GM23338 (cell line): Measurements from ENCODE around the gene SERPINA3. TPM values are rescaled to one million over a fixed set of nuclear protein-coding genes. Genes with fewer than 3 reads are reported as not detected.

Source experiments
- ATAC-seq: fragments of 200-7000 bp; cut with Tn5 transposase; 3 replicates; pipeline ENCODE4 v1.9.1; 2020
- DNase-seq: peaks from one replicate; pipeline ENCODE4 v3.0.0-alpha.2; 2015; ENCODE audit warnings: low spot score
- H2AFZ ChIP-seq: fragments of 200-600 bp; sonication (generic); 2 replicates; pipeline ENCODE4 v1.8.0; 2016; ENCODE audit warnings: antibody characterized with exemption, mild to moderate bottlenecking, moderate library complexity
- H3F3A ChIP-seq: fragments of 200-600 bp; sonication (generic); replicated peaks from 2 replicates; pipeline ENCODE4 v1.8.0; 2017; ENCODE audit warnings: antibody characterized with exemption, mixed run types, low read depth
- H3K27ac ChIP-seq: fragments of 200-600 bp; sonication (generic); 2 replicates; pipeline ENCODE4 v1.6.1; 2016; ENCODE audit warnings: low read depth
- H3K27me3 ChIP-seq: fragments of 200-600 bp; sonication (generic); 2 replicates; pipeline ENCODE4 v1.8.0; 2016; ENCODE audit warnings: mild to moderate bottlenecking, mixed run types, moderate library complexity; ENCODE audit not compliant: insufficient read depth
- H3K36me3 ChIP-seq: fragments of 200-600 bp; sonication (generic); 2 replicates; pipeline ENCODE4 v1.8.0; 2016; ENCODE audit warnings: mild to moderate bottlenecking; ENCODE audit not compliant: insufficient read depth
- H3K4me1 ChIP-seq: fragments of 200-600 bp; sonication (generic); 2 replicates; pipeline ENCODE4 v1.8.0; 2016; ENCODE audit warnings: mild to moderate bottlenecking, moderate library complexity; ENCODE audit not compliant: insufficient read depth
- H3K4me2 ChIP-seq: fragments of 200-600 bp; sonication (generic); 2 replicates; pipeline ENCODE4 v1.7.1; 2017; ENCODE audit warnings: mixed run types
- H3K4me3 ChIP-seq: fragments of 200-600 bp; sonication (generic); 2 replicates; pipeline ENCODE4 v1.6.1; 2016; ENCODE audit warnings: mixed run types
- H3K79me2 ChIP-seq: fragments of 200-600 bp; sonication (generic); replicated peaks from 2 replicates; pipeline ENCODE4 v1.8.0; 2017; ENCODE audit warnings: mild to moderate bottlenecking; ENCODE audit not compliant: insufficient read depth
- H3K9me2 ChIP-seq: fragments of 200-600 bp; sonication (generic); 2 replicates; pipeline ENCODE4 v1.8.0; 2017; ENCODE audit not compliant: insufficient read depth
- H4K20me1 ChIP-seq: fragments of 200-600 bp; sonication (generic); replicated peaks from 2 replicates; pipeline ENCODE4 v1.8.0; 2017; ENCODE audit warnings: mild to moderate bottlenecking; ENCODE audit not compliant: insufficient read depth
- H3K27ac Mint-ChIP-seq: 2 replicates; pipeline ENCODE4 v1.8.0; 2020; ENCODE audit warnings: inconsistent platforms, mild to moderate bottlenecking, moderate library complexity, mixed read lengths
- H3K27me3 Mint-ChIP-seq: 3 replicates; pipeline ENCODE4 v1.8.0; 2022; ENCODE audit warnings: low read depth, mild to moderate bottlenecking, moderate library complexity, mixed read lengths, inconsistent platforms; ENCODE audit not compliant: insufficient read depth, poor library complexity
- H3K36me3 Mint-ChIP-seq: 3 replicates; pipeline ENCODE4 v1.8.0; 2021; ENCODE audit warnings: low read depth, mild to moderate bottlenecking, inconsistent platforms, moderate library complexity, mixed read lengths
- H3K4me1 Mint-ChIP-seq: 3 replicates; pipeline ENCODE4 v1.8.0; 2020; ENCODE audit warnings: mild to moderate bottlenecking, inconsistent platforms, mixed read lengths
- H3K4me3 Mint-ChIP-seq: 3 replicates; pipeline ENCODE4 v1.8.0; 2021; ENCODE audit warnings: moderate library complexity, mild to moderate bottlenecking, inconsistent platforms, mixed read lengths
- H3K9me3 Mint-ChIP-seq: 3 replicates; pipeline ENCODE4 v1.8.0; 2020; ENCODE audit warnings: moderate library complexity, mild to moderate bottlenecking, inconsistent platforms, mixed read lengths
- CREB1 ChIP-seq: fragments of 250-450 bp; sonication (Bioruptor Pico); IDR thresholded peaks from 2 replicates; pipeline ENCODE4 v1.5.0; 2020; ENCODE audit warnings: low read depth, mild to moderate bottlenecking, moderate library complexity
- CTCF ChIP-seq, 2 experiments: fragments of 200-600 bp in 1 of 2; sonication (generic) in 1 of 2; conservative IDR thresholded peaks; 2 replicates each; pipeline versions ENCODE4 v1.5.1 to v1.6.1; 2016 to 2017; ENCODE audit warnings: antibody characterized with exemption in 2 of 2, low read depth in 2 of 2, mild to moderate bottlenecking in 2 of 2, moderate library complexity in 1 of 2
- ETS1 ChIP-seq: IDR thresholded peaks from 2 replicates; pipeline ENCODE4 v1.6.1; 2016; ENCODE audit warnings: antibody characterized with exemption
- EZH2 ChIP-seq: fragments of 200-600 bp; sonication (generic); IDR thresholded peaks from one replicate; pipeline ENCODE4 v1.8.0; 2017; ENCODE audit warnings: antibody characterized with exemption, mild to moderate bottlenecking, low read depth; ENCODE audit not compliant: unreplicated experiment
- EZH2phosphoT487 ChIP-seq: fragments of 200-600 bp; sonication (generic); IDR thresholded peaks from one replicate; pipeline ENCODE4 v1.8.1; 2018; ENCODE audit warnings: antibody characterized with exemption; ENCODE audit not compliant: unreplicated experiment
- JUNB ChIP-seq: IDR thresholded peaks from one replicate; pipeline ENCODE4 v1.6.1; 2016; ENCODE audit warnings: antibody characterized with exemption; ENCODE audit not compliant: unreplicated experiment
- NANOG ChIP-seq: IDR thresholded peaks from 2 replicates; pipeline ENCODE4 v1.6.1; 2016; ENCODE audit warnings: antibody characterized with exemption, borderline replicate concordance
- POLR2AphosphoS5 ChIP-seq: IDR thresholded peaks from 2 replicates; pipeline ENCODE4 v1.6.1; 2016; ENCODE audit warnings: antibody characterized with exemption, low read depth
- REST ChIP-seq: IDR thresholded peaks from one replicate; pipeline ENCODE4 v1.6.1; 2018; ENCODE audit warnings: antibody characterized with exemption; ENCODE audit not compliant: unreplicated experiment
- STAT1 ChIP-seq: IDR thresholded peaks from one replicate; pipeline ENCODE4 v1.6.1; 2016; ENCODE audit warnings: antibody characterized with exemption; ENCODE audit not compliant: unreplicated experiment
- ZNF114 ChIP-seq: fragments of 250-450 bp; sonication (Bioruptor Pico); IDR thresholded peaks from 2 replicates; pipeline ENCODE4 v1.5.0; 2020; ENCODE audit warnings: mild to moderate bottlenecking, moderate library complexity
- ZNF331 ChIP-seq: fragments of 250-450 bp; sonication (Bioruptor Pico); IDR thresholded peaks from 2 replicates; pipeline ENCODE4 v1.5.0; 2020; ENCODE audit warnings: low read depth, mild to moderate bottlenecking, moderate library complexity
- ZNF462 ChIP-seq: fragments of 250-450 bp; sonication (Bioruptor Pico); IDR thresholded peaks from 2 replicates; pipeline ENCODE4 v1.5.0; 2020; ENCODE audit warnings: mild to moderate bottlenecking, moderate library complexity
- polyA plus RNA-seq: library from polyadenylated mRNA; unstranded; fragments of >200 nt; fragmentation: Nextera tagmentation; extraction: Ambion mirVana; gene quantifications from 2 replicates; pipeline ENCODE4 v1.2.1, GENCODE V29; 2016
- total RNA-seq: library from RNA; depleted of rRNA; stranded (reverse); fragments of >200 nt; shearing (Covaris generic); gene quantifications from 2 replicates; pipeline ENCODE4 v1.2.3, GENCODE V29; 2014

SERPINA3 gene
- total and polyA plus RNA-seq, 2 experiments from 2014 or later: not detected

- H3K27me3 ChIP-seq: no peaks in the 10 kb centered on the region
- peaks cover 4% of the 10 kb centered on the region; the same call in 1 of the 3 replicates for H3K9me3 Mint-ChIP-seq
- no peaks in the 10 kb centered on the region for H3F3A ChIP-seq
- peaks cover 2% of the 10 kb centered on the region for H3K27me3 Mint-ChIP-seq
- H3K4me1 ChIP-seq: no peaks in the 10 kb centered on the region
- no peak for TF ChIP-seq JUNB
- no peak for TF ChIP-seq STAT1
- TF ChIP-seq POLR2AphosphoS5: no peak
- no peak for TF ChIP-seq ETS1
- no peak for TF ChIP-seq EZH2
- TF ChIP-seq REST: no peak
- TF ChIP-seq CREB1: no peak
- no peak for TF ChIP-seq CTCF (conservative IDR thresholded peaks at IDR 0.05; ENCODE audit: low read depth in 2 of 2)
- TF ChIP-seq NANOG: no peak
- no peak for TF ChIP-seq ZNF114 (CRISPR knock-in tag)
- no peak for TF ChIP-seq EZH2phosphoT487
- TF ChIP-seq ZNF331 (CRISPR knock-in tag): no peak
- TF ChIP-seq ZNF462: no peak
- H2AFZ ChIP-seq: no peak overlapping the region
- no peak for DNase-seq
- no peaks in the 10 kb centered on the region for H3K4me1 Mint-ChIP-seq
- H3K79me2 ChIP-seq: no peaks in the 10 kb centered on the region
- no peak overlapping the region for H3K27ac ChIP-seq
- no peak overlapping the region for H3K27ac Mint-ChIP-seq
- no peak for ATAC-seq
- no peak overlapping the region for H3K4me3 ChIP-seq
- H3K4me3 Mint-ChIP-seq: no peak overlapping the region
- no peaks in the 10 kb centered on the region for H3K36me3 ChIP-seq
- H3K36me3 Mint-ChIP-seq: no peaks in the 10 kb centered on the region
- no peak overlapping the region for H3K4me2 ChIP-seq
- no peaks in the 10 kb centered on the region for H4K20me1 ChIP-seq
- no peaks in the 10 kb centered on the region for H3K9me2 ChIP-seq
These were observed 47.7 kb downstream of the SERPINA3 start for GRCh38 chr14:94659901-94660300.
